ENCODE measurements around the gene EEF1A2. TPM values are rescaled to one million over a fixed set of nuclear protein-coding genes. Genes with fewer than 3 reads are reported as not detected.

Gene EEF1A2
- total RNA-seq, 6 experiments from 2014 or later = 0.22 to 153 (median 1.0) TPM

GRCh38 chr20:63500902-63501817, 2.3 kb upstream of the EEF1A2 start:
- no peak overlapping the region for H3K27ac ChIP-seq
- no peaks in the 10 kb centered on the region for H3K4me1 ChIP-seq
- DNase-seq (peak in 2 of 3 donors; percentile 36 to 41), ATAC-seq (no peak)
- 77% methylated on average over 23 of the region's 27 CpGs for WGBS (ENCODE audit: insufficient coverage, low coverage, low lambda C conversion rate, missing lambda C conversion rate)
- intact Hi-C loops (cut with DNase I) = no loop called here
- H3K9me3 ChIP-seq = no peaks in the 10 kb centered on the region
- TF ChIP-seq, protein P1, sequence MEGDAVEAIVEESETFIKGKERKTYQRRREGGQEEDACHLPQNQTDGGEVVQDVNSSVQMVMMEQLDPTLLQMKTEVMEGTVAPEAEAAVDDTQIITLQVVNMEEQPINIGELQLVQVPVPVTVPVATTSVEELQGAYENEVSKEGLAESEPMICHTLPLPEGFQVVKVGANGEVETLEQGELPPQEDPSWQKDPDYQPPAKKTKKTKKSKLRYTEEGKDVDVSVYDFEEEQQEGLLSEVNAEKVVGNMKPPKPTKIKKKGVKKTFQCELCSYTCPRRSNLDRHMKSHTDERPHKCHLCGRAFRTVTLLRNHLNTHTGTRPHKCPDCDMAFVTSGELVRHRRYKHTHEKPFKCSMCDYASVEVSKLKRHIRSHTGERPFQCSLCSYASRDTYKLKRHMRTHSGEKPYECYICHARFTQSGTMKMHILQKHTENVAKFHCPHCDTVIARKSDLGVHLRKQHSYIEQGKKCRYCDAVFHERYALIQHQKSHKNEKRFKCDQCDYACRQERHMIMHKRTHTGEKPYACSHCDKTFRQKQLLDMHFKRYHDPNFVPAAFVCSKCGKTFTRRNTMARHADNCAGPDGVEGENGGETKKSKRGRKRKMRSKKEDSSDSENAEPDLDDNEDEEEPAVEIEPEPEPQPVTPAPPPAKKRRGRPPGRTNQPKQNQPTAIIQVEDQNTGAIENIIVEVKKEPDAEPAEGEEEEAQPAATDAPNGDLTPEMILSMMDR (IDR thresholded peaks at IDR 0.05) = no peak
- no peak for TF ChIP-seq POLR2A (IDR thresholded peaks at IDR 0.05)
- peaks cover 0 to 7% of the 10 kb centered on the region in 2 donors for H3K27me3 ChIP-seq
- no peaks in the 10 kb centered on the region for H3K36me3 ChIP-seq
- no peak overlapping the region for H3K4me3 ChIP-seq

DNA sequence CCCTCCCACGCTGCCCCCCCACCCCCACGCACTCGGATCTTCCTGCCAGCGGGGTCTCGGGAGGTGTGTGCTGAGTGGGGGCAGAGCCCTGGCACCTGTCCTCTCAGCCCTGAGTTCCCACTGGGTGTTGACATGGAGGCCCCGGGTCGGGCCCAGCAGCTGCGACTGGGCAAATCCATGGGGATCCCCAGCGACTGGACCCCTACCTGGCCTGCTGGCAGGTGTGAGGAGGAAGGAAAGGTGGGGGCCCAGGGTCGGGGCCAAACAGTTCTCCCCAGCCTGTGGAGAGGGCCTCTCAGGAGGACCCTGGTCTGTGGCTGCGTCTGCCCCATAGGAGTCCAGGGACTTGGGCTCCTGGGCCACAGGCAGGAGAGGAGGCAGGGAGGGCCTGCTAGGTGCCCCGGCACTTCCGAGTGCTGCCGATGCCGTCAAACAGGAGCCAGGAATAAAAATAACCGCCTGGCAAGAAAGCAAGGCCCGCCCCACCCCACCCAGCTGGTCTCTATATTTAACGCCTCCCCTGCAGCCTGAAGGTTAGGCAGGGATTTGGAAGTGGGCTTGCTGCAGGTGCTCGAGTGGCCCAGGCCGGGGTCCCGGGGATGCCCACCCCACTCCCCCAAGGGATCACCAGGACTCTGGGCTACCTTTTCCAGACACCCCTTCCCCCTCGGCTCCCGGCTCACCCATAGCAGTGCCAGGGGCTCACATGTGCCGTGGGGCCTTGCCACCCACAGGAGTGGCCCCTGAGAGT, 1.4 kb upstream of the EEF1A2 start:
- intact Hi-C loops (cut with DNase I) = no loop called here
- Histone ChIP-seq H3K9me3 (no peaks in the 10 kb centered on the region), H3K27ac (no peak overlapping the region), H3K4me1 (no peaks in the 10 kb centered on the region), H3K4me3 (no peak overlapping the region), H3K27me3 (peaks cover 0 to 7% of the 10 kb centered on the region in 2 donors), H3K36me3 (no peaks in the 10 kb centered on the region)
- no peak for TF ChIP-seq POLR2A (IDR thresholded peaks at IDR 0.05)
- TF ChIP-seq, protein P1 (IDR thresholded peaks at IDR 0.05) = no peak
- no peak for ATAC-seq
- 80% methylated on average over 1 of the region's 24 CpGs for WGBS (ENCODE audit: insufficient coverage, low coverage, low lambda C conversion rate, missing lambda C conversion rate)
- DNase-seq = peak in 2 of 3 donors; percentile 35 to 42

- H3K4me3 ChIP-seq = peak overlapping the region in 1 of 3 donors; percentile 19
- no peaks in the 10 kb centered on the region for H3K9me3 ChIP-seq
- peak in 2 of 3 donors; percentile 40 to 41 for DNase-seq
- no peak for ATAC-seq
- H3K4me1 ChIP-seq = no peaks in the 10 kb centered on the region
- intact Hi-C loops (cut with DNase I) = no loop called here
- no peaks in the 10 kb centered on the region for H3K36me3 ChIP-seq
- no CpG with 5 or more reads among the region's 48 CpGs for WGBS (ENCODE audit: insufficient coverage, low coverage, low lambda C conversion rate, missing lambda C conversion rate)
- no peak for TF ChIP-seq POLR2A (IDR thresholded peaks at IDR 0.05)
- TF ChIP-seq, protein P1 (IDR thresholded peaks at IDR 0.05) = no peak
- H3K27me3 ChIP-seq = peaks cover 0 to 7% of the 10 kb centered on the region in 2 donors
- H3K27ac ChIP-seq = no peak overlapping the region
Measured at GRCh38 chr20:63499338-63499969, 571 bp upstream of the EEF1A2 start.

All from right lobe of liver (tissue), 6 donors.